ENCODE measurements around the gene HIVEP2.

- TF ChIP-seq POLR2A (IDR thresholded peaks at IDR 0.05; ENCODE audit: low read depth, low read length) (no peak), SPI1 (IDR thresholded peaks at IDR 0.05; ENCODE audit: low read depth, low read length) (no peak), POLR2AphosphoS5 (IDR thresholded peaks at IDR 0.05; ENCODE audit: low read depth, low read length) (no peak), TAF1 (IDR thresholded peaks at IDR 0.05; ENCODE audit: low read depth, low read length) (no peak), PAX5 (IDR thresholded peaks at IDR 0.05; ENCODE audit: insufficient read depth, low read length, severe bottlenecking) (no peak), POU2F2 (IDR thresholded peaks at IDR 0.05; ENCODE audit: low read depth, low read length) (no peak)
Measured at GRCh38 chr6:142975365-142975764, 30.4 kb upstream of the HIVEP2 start.

Data from GM12891 (cell line).